ELR (cell line): Measurements from ENCODE around the gene ZNF511.

Source experiments
- DNase-seq: peaks from one replicate; pipeline ENCODE4 v3.0.0-alpha.2; 2015; ENCODE audit warnings: low read depth

ZNF511 gene

GRCh38 chr10:133335246-133336117 lies 26.8 kb downstream of the ZNF511 start:
- DNase-seq: peak; percentile 68

DNA sequence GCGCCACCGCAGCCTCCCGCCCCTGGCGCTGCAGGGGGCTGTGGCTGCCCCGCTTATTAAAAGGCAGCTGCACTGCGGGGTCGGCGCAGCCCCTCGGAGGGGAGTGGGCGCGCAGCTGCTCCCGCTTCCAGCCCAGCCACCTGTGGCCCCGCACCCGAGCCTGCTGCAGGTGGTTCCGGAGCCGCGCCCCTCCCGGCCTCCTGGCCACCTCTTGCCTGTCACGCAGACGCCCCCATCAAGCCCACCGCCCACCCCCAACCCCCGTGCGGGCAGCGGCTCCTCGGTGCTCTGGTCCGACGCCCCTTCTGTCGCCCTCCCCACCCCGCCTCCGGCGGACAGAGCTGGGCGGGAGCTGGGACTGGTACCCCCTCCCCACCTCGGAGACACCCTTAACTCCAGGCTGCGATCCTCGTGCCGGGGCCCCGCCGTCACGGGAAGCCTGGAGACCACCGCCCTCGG lies 27.4 kb downstream of the ZNF511 start:
- no peak for DNase-seq

DNA sequence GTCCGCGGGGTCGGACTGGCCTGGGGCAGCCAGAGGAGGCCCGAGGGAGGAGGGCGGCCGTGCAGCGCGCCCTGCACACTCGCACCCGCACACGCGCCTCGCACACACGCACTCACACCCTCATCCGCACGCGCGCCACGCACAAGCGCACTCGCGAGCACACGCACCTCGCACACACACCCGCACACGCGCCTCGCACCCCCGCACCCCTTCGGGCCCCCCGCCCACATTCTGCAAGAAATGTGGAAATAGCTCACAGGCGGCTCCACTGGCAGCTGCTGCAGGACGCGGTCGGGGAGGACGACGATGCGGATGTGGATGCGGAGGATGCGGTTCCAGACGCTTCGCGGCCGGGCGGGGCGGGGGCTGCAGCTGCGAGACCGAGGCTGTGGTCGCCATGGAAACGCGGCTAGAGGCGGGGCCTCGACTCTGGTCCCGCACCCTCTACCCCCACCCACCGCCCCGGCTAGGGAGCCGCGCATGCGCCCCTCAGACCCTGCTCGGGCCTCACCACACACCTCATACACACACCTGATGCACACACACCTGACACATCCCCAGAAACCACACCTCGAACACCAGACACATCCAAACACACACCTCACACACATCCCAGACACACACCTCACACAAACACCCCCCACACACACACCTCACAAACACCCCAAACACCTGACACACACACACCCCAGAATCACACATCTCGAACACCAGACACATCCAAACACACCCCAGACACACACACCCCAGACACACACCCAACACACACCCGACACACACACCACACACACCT lies 28.1 kb downstream of the ZNF511 start, which contains the start of gene CALY:
TSS of gene CALY (minus strand) at position 320 of the 793 bp plus-strand sequence. CDS start 7,907 bp downstream, outside the sequence.
- DNase-seq: no peak

- DNase-seq: no peak
Measured at GRCh38 chr10:133337370-133337725, 28.6 kb downstream of the ZNF511 start.

DNA sequence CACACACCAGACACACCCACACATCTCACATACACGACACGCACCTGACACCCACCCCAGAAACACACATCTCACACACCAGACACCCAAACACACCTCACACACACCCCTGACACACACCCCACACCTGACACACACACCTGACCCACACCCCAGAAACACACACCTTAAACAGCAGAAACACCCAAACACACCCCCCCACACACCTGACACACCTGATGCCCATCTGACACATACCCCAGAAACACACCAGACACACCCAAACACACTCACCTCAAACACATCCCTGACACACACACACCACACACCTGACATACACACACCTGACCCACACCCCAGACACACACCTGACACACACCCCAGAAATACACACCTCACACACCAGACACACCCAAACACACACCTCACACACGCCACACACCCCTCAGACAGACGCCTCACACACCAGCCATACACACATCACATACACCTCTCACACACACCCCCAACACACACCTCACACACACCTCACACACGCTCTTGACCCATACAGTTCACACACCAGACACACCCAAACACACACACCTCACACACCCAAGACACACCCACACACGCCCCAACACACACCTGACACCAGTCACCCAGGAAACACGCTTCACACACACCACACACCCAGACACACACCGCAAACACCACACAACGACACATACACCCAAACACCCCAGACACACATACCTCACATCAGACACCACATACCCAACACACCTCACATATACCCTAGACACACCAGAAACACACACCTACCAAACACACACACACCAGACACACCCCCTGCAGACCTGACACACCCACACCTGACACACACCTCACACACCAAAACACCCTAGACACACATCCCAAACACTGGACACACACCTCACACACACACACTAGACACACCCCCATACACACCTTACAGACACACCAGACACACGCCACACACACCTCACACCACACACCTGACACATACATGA lies 29.7 kb downstream of the ZNF511 start:
- DNase-seq: no peak

DNA sequence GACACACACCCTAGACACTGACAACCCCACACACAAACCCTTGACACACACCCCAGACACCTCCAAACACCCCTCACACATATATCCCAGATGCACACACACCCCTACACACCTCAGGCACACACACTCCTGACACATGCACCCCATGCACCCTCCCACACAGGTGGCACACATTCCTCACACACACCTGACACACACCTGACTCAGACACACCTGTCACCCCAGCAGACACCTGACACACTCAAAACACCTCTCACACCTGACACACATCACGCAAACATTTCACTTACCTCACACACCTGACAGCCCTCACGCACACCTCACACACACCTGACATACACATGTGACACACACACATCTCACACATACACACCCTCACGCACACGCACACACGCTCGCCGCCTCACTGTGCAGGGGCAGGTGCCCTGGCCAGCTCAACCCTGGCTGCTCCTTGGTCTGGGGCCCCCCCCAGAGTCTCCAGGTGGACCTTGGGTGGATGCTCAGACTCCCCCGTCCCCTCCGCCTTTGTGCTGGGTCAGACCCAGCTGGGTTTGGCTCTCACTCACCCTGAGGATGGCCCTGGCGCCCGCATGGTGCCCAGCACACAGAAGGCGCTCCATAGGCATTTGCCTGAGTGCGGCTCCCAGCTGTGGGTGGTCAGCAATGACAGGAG lies 31.1 kb downstream of the ZNF511 start:
- no peak for DNase-seq

GRCh38 chr10:133341983-133342382 lies 33.3 kb downstream of the ZNF511 start:
- DNase-seq: no peak

GRCh38 chr10:133342942-133343341 lies 34.2 kb downstream of the ZNF511 start:
- DNase-seq: no peak

DNA sequence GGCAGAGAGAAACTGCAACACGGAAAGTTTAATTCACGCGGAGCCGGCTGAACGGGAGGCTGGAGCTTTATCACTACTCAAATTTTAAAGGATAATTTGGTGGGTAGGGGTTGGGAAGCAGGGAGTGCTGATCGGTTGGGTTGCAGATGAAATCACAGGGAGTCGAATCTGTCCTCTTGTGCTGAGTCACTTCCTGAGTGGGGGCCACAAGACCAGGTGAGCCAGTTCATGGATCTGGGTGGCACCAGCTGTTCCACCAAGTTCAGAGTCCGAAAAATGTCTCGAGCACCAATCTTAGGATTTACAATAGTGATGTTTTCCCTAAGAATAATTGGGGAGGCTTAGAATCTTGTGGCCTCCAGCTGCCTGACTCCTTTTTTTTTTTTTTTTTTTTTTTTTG lies 34.8 kb downstream of the ZNF511 start:
- no peak for DNase-seq

GRCh38 chr10:133344236-133344635 lies 35.5 kb downstream of the ZNF511 start:
- DNase-seq: no peak

DNA sequence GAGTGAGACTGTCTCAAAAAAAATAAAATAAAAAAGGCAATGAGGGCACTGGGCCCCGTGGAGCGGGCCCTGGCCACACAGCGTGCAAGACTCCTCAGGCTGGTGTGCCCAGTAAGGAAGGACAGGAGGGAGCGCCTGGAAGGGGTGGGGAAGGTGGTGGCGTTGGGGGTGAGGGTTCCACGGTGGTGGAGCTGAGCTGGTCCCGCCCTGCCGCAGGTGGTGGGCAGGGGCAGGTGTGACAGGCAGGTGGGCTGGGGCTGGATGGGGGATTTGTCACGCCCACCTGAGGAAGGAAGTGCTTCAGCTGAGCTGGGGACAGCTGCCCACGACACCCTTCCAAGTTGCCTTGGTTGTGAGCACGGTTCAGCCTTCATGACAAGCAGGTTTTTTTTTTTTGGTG lies 37.7 kb downstream of the ZNF511 start:
- no peak for DNase-seq

GRCh38 chr10:133347710-133348517 lies 39.2 kb downstream of the ZNF511 start:
- DNase-seq: no peak

GRCh38 chr10:133349160-133349568 lies 40.5 kb downstream of the ZNF511 start:
- no peak for DNase-seq

DNA sequence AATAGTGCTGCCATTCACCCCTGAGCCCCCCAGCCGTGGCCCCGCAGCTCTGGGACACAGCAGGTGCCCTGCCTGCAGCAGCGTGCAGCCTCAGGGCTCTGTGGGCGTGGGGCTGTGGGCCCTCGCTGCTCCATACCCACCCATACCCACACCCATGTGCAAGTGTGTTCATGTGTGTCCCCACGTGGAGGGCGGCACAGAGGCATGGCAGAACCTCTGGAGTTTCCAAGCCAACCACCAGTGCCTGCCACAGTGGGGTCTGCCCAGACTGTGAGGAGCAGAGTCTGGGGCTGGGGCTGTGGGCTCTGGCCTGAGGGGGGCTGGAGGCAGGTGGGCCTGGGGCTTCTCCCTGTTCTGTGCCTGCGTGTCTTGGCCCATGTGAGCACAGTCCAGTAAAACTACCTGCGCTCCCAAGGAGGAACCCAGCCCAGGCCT lies 40.9 kb downstream of the ZNF511 start:
- DNase-seq: no peak

DNA sequence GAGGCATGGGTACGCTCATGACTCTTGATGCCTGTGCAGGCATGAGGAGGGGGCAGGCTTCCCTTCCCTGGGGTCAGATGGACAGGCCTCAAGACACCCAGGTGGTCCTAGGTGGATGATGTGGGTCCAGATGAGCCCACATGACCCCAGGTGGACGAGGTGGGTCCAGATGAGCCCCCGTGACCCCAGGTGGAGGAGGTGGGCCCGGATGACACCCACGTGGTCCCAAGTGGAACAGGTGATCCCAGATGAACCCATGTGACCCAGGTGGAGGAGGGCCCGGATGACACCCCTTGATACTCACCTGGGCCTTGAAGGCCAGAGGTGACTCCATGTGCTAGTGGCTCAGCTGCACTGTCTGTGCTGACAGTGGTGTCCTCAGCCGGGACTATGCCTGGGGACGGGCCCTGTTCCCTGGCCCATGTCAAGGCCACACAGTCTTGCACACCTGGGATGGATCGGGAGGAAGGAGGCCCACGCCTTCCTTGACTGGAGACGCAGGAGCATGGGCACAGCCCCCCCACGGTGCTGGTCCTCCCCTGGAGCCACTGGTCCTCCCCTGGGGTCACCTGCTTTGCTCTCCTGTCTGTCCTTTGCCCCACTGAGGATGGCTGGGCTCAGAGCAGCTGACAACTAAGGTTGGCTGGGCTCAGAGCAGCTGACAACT lies 41.7 kb downstream of the ZNF511 start:
- DNase-seq: no peak

- DNase-seq: no peak
Measured at GRCh38 chr10:133350950-133351329, 42.2 kb downstream of the ZNF511 start.

DNA sequence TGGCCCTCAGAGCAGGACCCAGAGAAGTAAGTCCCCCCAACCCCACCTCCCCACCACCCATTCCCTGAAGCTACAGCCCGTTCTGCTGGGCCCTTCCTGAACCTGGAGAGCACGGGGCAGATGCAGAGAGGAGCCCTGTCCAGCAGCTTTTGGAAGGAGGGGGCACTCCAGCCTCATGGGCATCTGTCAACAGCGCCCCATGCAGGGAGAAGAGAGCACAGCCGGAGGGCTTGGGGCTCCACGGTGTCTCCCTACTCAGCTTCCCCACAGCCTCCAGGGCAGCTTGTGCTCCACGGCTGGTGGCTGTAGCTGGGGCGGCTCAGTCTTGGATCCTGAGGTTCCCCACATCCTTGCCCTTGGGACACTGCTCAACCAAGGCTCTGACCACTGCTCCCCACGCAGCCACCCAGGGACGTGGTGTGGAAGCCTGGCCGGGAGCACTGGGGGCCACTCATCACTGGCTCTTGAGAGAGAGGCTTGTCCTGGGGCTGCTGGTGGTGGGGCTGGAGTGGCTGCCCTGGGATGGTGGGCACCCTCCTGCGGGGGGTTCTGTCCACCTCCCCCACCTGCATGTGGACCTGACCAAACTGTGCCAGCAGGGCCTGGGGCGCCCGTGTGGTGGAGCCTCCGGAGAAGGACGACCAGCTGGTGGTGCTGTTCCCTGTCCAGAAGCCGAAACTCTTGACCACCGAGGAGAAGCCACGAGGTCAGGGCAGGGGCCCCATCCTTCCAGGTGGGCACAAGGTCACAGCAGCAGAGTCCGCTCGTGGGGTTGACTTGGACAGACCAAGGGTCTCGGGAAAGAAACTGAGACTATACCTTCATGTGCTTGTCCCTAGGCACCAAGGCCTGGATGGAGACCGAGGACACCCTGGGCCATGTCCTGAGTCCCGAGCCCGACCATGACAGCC lies 42.9 kb downstream of the ZNF511 start:
- DNase-seq: no peak

DNA sequence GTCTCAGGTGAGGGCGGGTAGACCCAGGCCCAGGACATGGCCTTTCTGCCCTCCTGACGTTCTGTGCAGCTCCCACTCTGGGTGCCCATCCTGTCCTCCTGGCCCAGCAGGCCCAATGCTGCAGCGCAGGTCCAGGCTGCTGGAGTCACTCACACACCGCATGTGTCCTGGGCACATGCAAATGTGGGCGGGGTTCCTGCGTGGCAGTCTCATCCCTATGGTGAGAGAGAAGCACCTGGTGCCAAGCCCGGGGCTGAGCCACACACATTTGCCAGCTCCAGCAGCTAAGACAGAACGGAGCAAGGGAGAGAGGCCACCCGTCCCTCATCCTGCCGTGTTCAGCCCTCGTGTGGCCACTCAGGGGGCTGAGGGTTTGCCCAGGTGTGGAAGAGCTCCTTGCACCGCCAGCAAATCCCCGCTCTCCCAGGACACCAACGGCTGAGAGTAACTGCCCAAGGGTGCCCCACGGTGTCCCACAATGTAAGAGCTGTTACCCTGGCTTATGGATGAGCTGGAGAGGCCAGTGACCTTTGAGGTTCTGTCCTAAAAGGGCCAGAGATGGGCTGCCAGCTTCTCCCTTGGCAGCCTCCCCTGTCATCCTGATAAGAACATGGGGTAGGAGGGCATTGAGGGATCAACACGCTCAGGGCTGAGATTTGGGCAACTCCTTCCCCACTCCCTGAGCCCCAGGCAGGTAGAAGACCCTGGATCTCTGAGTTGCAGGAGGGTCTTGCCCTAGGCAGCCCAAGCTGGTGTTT lies 44.7 kb downstream of the ZNF511 start:
- no peak for DNase-seq
